Hepatocyte (in vitro differentiated cells): ENCODE results near the gene FBXO10.
"Not testable (repeated sequence)": the region's sequence is repeated elsewhere in the genome, so short reads cannot be mapped to it uniquely, and the experiment has no call there.

Experiments
- EZH2 ChIP-seq: fragments of 200-600 bp; sonication (generic); IDR thresholded peaks from 2 replicates; pipeline ENCODE4 v1.6.1; 2016; ENCODE audit warnings: antibody characterized with exemption, mild to moderate bottlenecking, borderline replicate concordance
- TF ChIP-seq, protein P1 (sequence below): fragments of 200-600 bp; sonication (generic); IDR thresholded peaks from 2 replicates; pipeline ENCODE4 v1.5.1; 2016; ENCODE audit warnings: antibody characterized with exemption, mild to moderate bottlenecking; ENCODE audit not compliant: poor library complexity

DNA sequence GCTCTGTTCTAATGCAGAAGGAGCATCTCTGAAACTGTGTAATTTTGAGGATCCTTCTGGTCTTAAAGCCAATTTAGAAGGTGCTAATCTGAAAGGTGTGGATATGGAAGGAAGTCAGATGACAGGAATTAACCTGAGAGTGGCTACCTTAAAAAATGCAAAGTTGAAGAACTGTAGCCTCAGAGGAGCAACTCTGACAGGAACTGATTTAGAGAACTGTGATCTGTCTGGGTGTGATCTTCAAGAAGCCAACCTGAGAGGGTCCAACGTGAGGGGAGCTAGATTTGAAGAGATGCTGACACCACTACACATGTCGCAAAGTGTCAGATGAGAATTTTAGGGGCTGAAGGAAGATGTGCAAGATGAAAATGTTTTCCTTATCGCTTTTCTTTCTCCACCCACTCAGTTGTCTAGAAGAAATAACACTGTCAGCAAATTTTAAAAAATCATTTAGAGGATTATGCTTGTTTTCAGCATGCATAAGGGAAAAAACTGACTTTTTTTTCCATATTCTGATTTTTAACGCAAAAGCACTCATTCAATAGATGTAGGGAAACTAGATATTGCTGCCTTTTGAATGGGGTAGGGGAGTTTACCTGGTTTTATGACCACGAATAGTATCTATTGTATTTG lies 98.1 kb downstream of the FBXO10 start:
- not testable (repeated sequence) for TF ChIP-seq EZH2
- TF ChIP-seq, protein P1, sequence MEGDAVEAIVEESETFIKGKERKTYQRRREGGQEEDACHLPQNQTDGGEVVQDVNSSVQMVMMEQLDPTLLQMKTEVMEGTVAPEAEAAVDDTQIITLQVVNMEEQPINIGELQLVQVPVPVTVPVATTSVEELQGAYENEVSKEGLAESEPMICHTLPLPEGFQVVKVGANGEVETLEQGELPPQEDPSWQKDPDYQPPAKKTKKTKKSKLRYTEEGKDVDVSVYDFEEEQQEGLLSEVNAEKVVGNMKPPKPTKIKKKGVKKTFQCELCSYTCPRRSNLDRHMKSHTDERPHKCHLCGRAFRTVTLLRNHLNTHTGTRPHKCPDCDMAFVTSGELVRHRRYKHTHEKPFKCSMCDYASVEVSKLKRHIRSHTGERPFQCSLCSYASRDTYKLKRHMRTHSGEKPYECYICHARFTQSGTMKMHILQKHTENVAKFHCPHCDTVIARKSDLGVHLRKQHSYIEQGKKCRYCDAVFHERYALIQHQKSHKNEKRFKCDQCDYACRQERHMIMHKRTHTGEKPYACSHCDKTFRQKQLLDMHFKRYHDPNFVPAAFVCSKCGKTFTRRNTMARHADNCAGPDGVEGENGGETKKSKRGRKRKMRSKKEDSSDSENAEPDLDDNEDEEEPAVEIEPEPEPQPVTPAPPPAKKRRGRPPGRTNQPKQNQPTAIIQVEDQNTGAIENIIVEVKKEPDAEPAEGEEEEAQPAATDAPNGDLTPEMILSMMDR: not testable (repeated sequence)
